IMR-90 (cell line): ENCODE results near the gene CD151. TPM values are rescaled to one million over a fixed set of nuclear protein-coding genes. Genes with fewer than 3 reads are reported as not detected.
A peak's percentile ranks its signal among the peaks of the same experiment; 100 is the strongest.

Experiments used
- ATAC-seq: fragments of 200-7000 bp; cut with Tn5 transposase; 2 replicates; pipeline ENCODE4 v1.9.1; 2020; ENCODE audit warnings: low read depth, mild to moderate bottlenecking, moderate library complexity
- BruUV-seq: library from RNA; stranded (reverse); fragments of 400-500 nt; replicated peaks from 2 replicates; lab custom pipeline; 2021; lab: Mats Ljungman, UMichigan
- CTCF ChIA-PET: fragments of 300-600 bp; formaldehyde crosslinking; extraction: SDS; loops from one replicate; lab custom pipeline; 2021; ENCODE audit warnings: antibody characterized with exemption; lab: Yijun Ruan, JAX
- POLR2A ChIA-PET: fragments of 300-600 bp; sonication (Branson Sonifier 250); formaldehyde crosslinking; loops from one replicate; lab custom pipeline; 2022; ENCODE audit warnings: antibody characterized with exemption; ENCODE audit not compliant: unreplicated experiment; lab: Charles Lee
- DNase-seq: peaks from one replicate; pipeline ENCODE4 v3.0.0; 2013
- H2AFZ ChIP-seq: replicated peaks from 2 replicates; pipeline ENCODE3; 2013; ENCODE audit warnings: low read length, mild to moderate bottlenecking; ENCODE audit not compliant: poor library complexity
- H2AK5ac ChIP-seq: 2 replicates; pipeline ENCODE4 v1.6.1; 2013; ENCODE audit warnings: low read depth, low read length, inconsistent platforms
- H2AK9ac ChIP-seq: replicated peaks from 2 replicates; pipeline ENCODE3; 2013; ENCODE audit warnings: mild to moderate bottlenecking, low read depth, low read length, moderate library complexity; ENCODE audit not compliant: poor library complexity
- H2BK120ac ChIP-seq: 2 replicates; pipeline ENCODE4 v1.6.1; 2013; ENCODE audit warnings: low read depth, low read length, inconsistent platforms
- H2BK15ac ChIP-seq: 3 replicates; pipeline ENCODE4 v1.6.1; 2013; ENCODE audit warnings: low read depth, low read length, inconsistent platforms
- H2BK20ac ChIP-seq: 2 replicates; pipeline ENCODE4 v1.6.1; 2013; ENCODE audit warnings: low read depth, mild to moderate bottlenecking, inconsistent platforms, low read length, moderate library complexity
- H2BK5ac ChIP-seq: 2 replicates; pipeline ENCODE4 v1.6.1; 2013; ENCODE audit warnings: mild to moderate bottlenecking, low read depth, low read length, inconsistent platforms; ENCODE audit not compliant: poor library complexity, severe bottlenecking
- H3K14ac ChIP-seq: replicated peaks from 2 replicates; pipeline ENCODE4 v1.6.1; 2013; ENCODE audit warnings: low read depth, low read length, inconsistent platforms
- H3K18ac ChIP-seq: 2 replicates; pipeline ENCODE4 v1.6.1; 2013; ENCODE audit warnings: low read depth, low read length, control low read depth
- H3K23ac ChIP-seq: 2 replicates; pipeline ENCODE4 v1.6.1; 2013; ENCODE audit warnings: low read depth, low read length, inconsistent platforms
- H3K27ac ChIP-seq: 2 replicates; pipeline ENCODE4 v1.5.1; 2013; ENCODE audit warnings: mild to moderate bottlenecking, control low read depth, low read length; ENCODE audit not compliant: insufficient read depth
- H3K27me3 ChIP-seq: 2 replicates; pipeline ENCODE4 v1.6.1; 2013; ENCODE audit warnings: low read length; ENCODE audit not compliant: control insufficient read depth, insufficient read depth
- H3K36me3 ChIP-seq: 2 replicates; pipeline ENCODE4 v1.6.1; 2013; ENCODE audit warnings: low read length, mixed read lengths; ENCODE audit not compliant: control insufficient read depth, insufficient read depth
- H3K4ac ChIP-seq: 2 replicates; pipeline ENCODE4 v1.6.1; 2013; ENCODE audit warnings: low read depth, low read length, inconsistent platforms
- H3K4me1 ChIP-seq: 2 replicates; pipeline ENCODE4 v1.6.1; 2013; ENCODE audit warnings: low read length, mixed read lengths; ENCODE audit not compliant: control insufficient read depth, insufficient read depth
- H3K4me2 ChIP-seq: 2 replicates; pipeline ENCODE4 v1.6.1; 2013; ENCODE audit warnings: low read depth, mild to moderate bottlenecking, control low read depth, low read length, moderate library complexity
- H3K4me3 ChIP-seq: 2 replicates; pipeline ENCODE4 v1.5.1; 2013; ENCODE audit warnings: low read depth, mild to moderate bottlenecking, control low read depth, low read length, moderate library complexity; ENCODE audit not compliant: insufficient read depth
- H3K56ac ChIP-seq: 2 replicates; pipeline ENCODE4 v1.6.1; 2013; ENCODE audit warnings: low read length, inconsistent platforms; ENCODE audit not compliant: insufficient read depth; ENCODE audit errors: extremely low read depth
- H3K79me1 ChIP-seq, 2 experiments: 2 replicates each; pipeline ENCODE4 v1.6.1; 2013; ENCODE audit warnings: low read length in 2 of 2, inconsistent platforms in 1 of 2, low read depth in 1 of 2
- H3K9ac ChIP-seq: 2 replicates; pipeline ENCODE4 v1.6.1; 2013; ENCODE audit warnings: low read depth, low read length, control low read depth
- H3K9me1 ChIP-seq: 2 replicates; pipeline ENCODE4 v1.6.1; 2013; ENCODE audit warnings: low read length, inconsistent platforms; ENCODE audit not compliant: insufficient read depth
- H3K9me3 ChIP-seq: 2 replicates; pipeline ENCODE4 v1.6.1; 2013; ENCODE audit warnings: low read length; ENCODE audit not compliant: control insufficient read depth, insufficient read depth
- H4K20me1 ChIP-seq: 2 replicates; pipeline ENCODE4 v1.6.1; 2013; ENCODE audit warnings: low read length, inconsistent platforms; ENCODE audit not compliant: insufficient read depth
- H4K5ac ChIP-seq: 2 replicates; pipeline ENCODE4 v1.6.1; 2013; ENCODE audit warnings: mild to moderate bottlenecking, low read depth, low read length, control low read depth
- H4K8ac ChIP-seq, 2 experiments: 2 replicates each; pipeline ENCODE4 v1.6.1; 2013; ENCODE audit warnings: low read depth in 2 of 2, low read length in 2 of 2, control low read depth in 1 of 2, inconsistent platforms in 1 of 2
- H4K91ac ChIP-seq: 2 replicates; pipeline ENCODE4 v1.6.1; 2013; ENCODE audit warnings: low read depth, low read length, inconsistent platforms; ENCODE audit not compliant: insufficient read depth
- POLR2A ChIP-seq: IDR thresholded peaks from 2 replicates; pipeline ENCODE4 v1.6.1; 2012; ENCODE audit warnings: mild to moderate bottlenecking, low read depth, low read length
- RFX5 ChIP-seq: IDR thresholded peaks from 2 replicates; pipeline ENCODE4 v1.8.0; 2012; ENCODE audit warnings: low read depth, mild to moderate bottlenecking, low read length, moderate library complexity
- WGBS, 2 experiments: methylation state at CpG; one replicate each; pipeline versions ENCODE4 v1.1.5 to v1.1.7; 2013; ENCODE audit warnings: missing lambda C conversion rate in 2 of 2; ENCODE audit not compliant: insufficient read length in 1 of 2; ENCODE audit errors: extremely low coverage in 2 of 2; 5-methylcytosine and 5-hydroxymethylcytosine counted together
- dilution Hi-C: fragments of 300-500 bp; cut with HindIII; formaldehyde crosslinking; loops from one replicate; pipeline ENCODE4 v1.14.3; 2018; ENCODE audit warnings: low sequenced_read_pairs; ENCODE audit not compliant: unreplicated experiment
- in situ Hi-C: fragments of 300-500 bp; cut with MboI; formaldehyde crosslinking; loops from 3 replicates; pipeline ENCODE4 v1.14.3; 2019; ENCODE audit warnings: low sequenced_read_pairs, inconsistent platforms, mixed read lengths
- intact Hi-C: fragments of 100-400 bp; cut with micrococcal nuclease; formaldehyde crosslinking; loops from 2 replicates; pipeline ENCODE4 v1.10.0; 2022
- polyA plus RNA-seq, 3 experiments: library from polyadenylated mRNA; depleted of rRNA; stranded (reverse); fragments of >200 nt; gene quantifications; 2 replicates each; pipeline ENCODE4 v1.2.3, GENCODE V29; 2012; ENCODE audit warnings: low replicate concordance in 1 of 3
- total RNA-seq: library from RNA; depleted of rRNA; stranded (reverse); fragments of >200 nt; gene quantifications from 2 replicates; pipeline ENCODE4 v1.2.3, GENCODE V29; 2012

The CD151 gene
- total and polyA plus RNA-seq, 2 of the 4 experiments (the other 2 are of a cell fraction), result 1,150 to 1,267 TPM

- H2BK20ac ChIP-seq, result no peak overlapping the region
- H3K4ac ChIP-seq, result no peak overlapping the region
- H2AK9ac ChIP-seq, result no peak overlapping the region
- no peak overlapping the region for H3K4me2 ChIP-seq
- H3K9me3 ChIP-seq, result no peaks in the 10 kb centered on the region
- H3K18ac ChIP-seq, result no peak overlapping the region
- no TSS peak for BruUV-seq
- no peak overlapping the region for H3K27ac ChIP-seq
- peaks cover 30% of the 10 kb centered on the region for H3K36me3 ChIP-seq
- H3K14ac ChIP-seq, result no peak overlapping the region
- H2BK120ac ChIP-seq, result no peak overlapping the region
- no peak overlapping the region for H3K9ac ChIP-seq
- intact Hi-C loops (no loop called here), dilution Hi-C loops (no loop called here), in situ Hi-C loops (no loop called here)
- H3K4me3 ChIP-seq, result no peak overlapping the region
- no peaks in the 10 kb centered on the region for H3K27me3 ChIP-seq
- WGBS, 2 experiments, result 70% methylated on average over 2 of the region's 9 CpGs; no CpG with 5 or more reads in 1 of the 2 experiments
- no peak overlapping the region for H4K8ac ChIP-seq
- no peak overlapping the region for H4K5ac ChIP-seq
- no peak overlapping the region for H2BK15ac ChIP-seq
- no peak for ATAC-seq
- H2AFZ ChIP-seq, result peak overlapping the region; percentile 49
- H3K23ac ChIP-seq, result no peak overlapping the region
- POLR2A ChIA-PET, result no interaction called here
- no peak overlapping the region for H2BK5ac ChIP-seq
- no peak overlapping the region for H3K56ac ChIP-seq
- DNase-seq, result no peak
- H4K20me1 ChIP-seq, result peaks cover 38% of the 10 kb centered on the region
- TF ChIP-seq RFX5 (no peak), POLR2A (peak; percentile 59)
- H3K79me1 ChIP-seq, result peaks cover 25 to 44% of the 10 kb centered on the region in 2 experiments
- no peaks in the 10 kb centered on the region for H3K9me1 ChIP-seq
- CTCF ChIA-PET, result no interaction called here
- H3K4me1 ChIP-seq, result peaks cover 7% of the 10 kb centered on the region
- H2AK5ac ChIP-seq, result no peak overlapping the region
- H4K91ac ChIP-seq, result no peak overlapping the region
These were observed 19.2 kb upstream of the CD151 start for GRCh38 chr11:813456-814096.
